Measurements from ENCODE around the gene CHRNA7. TPM values are rescaled to one million over a fixed set of nuclear protein-coding genes. Genes with fewer than 3 reads are reported as not detected.

CHRNA7 gene
- total RNA-seq, 1 experiment from 2014 or later, result 4.4 TPM

GRCh38 chr15:32007355-32007960 lies 22.9 kb upstream of the CHRNA7 start:
- Mint-ChIP-seq H3K36me3 (ENCODE audit: insufficient read depth in 1 of 3, low read depth in 3 of 3) (no peaks in the 10 kb centered on the region), H3K4me3 (no peak overlapping the region), H3K9me3 (no peaks in the 10 kb centered on the region; a peak in 1 of 5 replicates), H3K27me3 (ENCODE audit: low read depth) (peaks cover 2% of the 10 kb centered on the region), H3K4me1 (no peaks in the 10 kb centered on the region), H3K27ac (no peak overlapping the region; a peak in 1 of 7 replicates)
- H2BK20ac ChIP-seq (ENCODE audit: low read depth, low read length, poor library complexity, severe bottlenecking), result no peak overlapping the region
- no peak overlapping the region for H3K9ac ChIP-seq (ENCODE audit: extremely low read depth, insufficient read length, low read length)
- no peak for DNase-seq
- H3K4ac ChIP-seq (ENCODE audit: low read depth, low read length), result no peak overlapping the region
- H3K4me1 ChIP-seq (ENCODE audit: insufficient read depth, low read length), result no peaks in the 10 kb centered on the region
- H3K27me3 ChIP-seq (ENCODE audit: insufficient read depth, low read length), result no peaks in the 10 kb centered on the region
- H2AFZ ChIP-seq (ENCODE audit: low read length), result no peak overlapping the region
- H3K79me1 ChIP-seq (ENCODE audit: insufficient read depth, low read depth, low read length, poor library complexity, severe bottlenecking), result no peaks in the 10 kb centered on the region
- no peak overlapping the region for H2BK120ac ChIP-seq (ENCODE audit: low read depth, low read length, poor library complexity, severe bottlenecking)
- H3K79me2 ChIP-seq (ENCODE audit: insufficient read depth, low read length), result no peaks in the 10 kb centered on the region
- no peak overlapping the region for H2AK5ac ChIP-seq (ENCODE audit: insufficient read length, low read length)
- no peak overlapping the region for H4K8ac ChIP-seq (replicated peaks; ENCODE audit: insufficient read length, low read depth, low read length)
- H3K9me3 ChIP-seq (ENCODE audit: control insufficient read depth, low read depth, low read length), result no peaks in the 10 kb centered on the region
- H3K4me2 ChIP-seq (ENCODE audit: insufficient read depth, insufficient read length, low read length), result no peak overlapping the region
- H3K56ac ChIP-seq (ENCODE audit: insufficient read length, low read depth, low read length), result no peak overlapping the region
- no peaks in the 10 kb centered on the region for H4K20me1 ChIP-seq (ENCODE audit: control insufficient read depth, insufficient read depth, insufficient read length)
- WGBS (ENCODE audit: extremely low coverage, insufficient read length, low lambda C conversion rate), result no CpG with 5 or more reads among the region's 6 CpGs
- H4K91ac ChIP-seq (ENCODE audit: insufficient read length, low read depth, low read length), result no peak overlapping the region
- H2BK5ac ChIP-seq (ENCODE audit: insufficient read length, low read length), result no peak overlapping the region
- no peak overlapping the region for H3K27ac ChIP-seq (ENCODE audit: insufficient read length, low read depth, low read length)
- H3K23me2 ChIP-seq (ENCODE audit: insufficient read length, low read depth, low read length, poor library complexity, severe bottlenecking), result no peaks in the 10 kb centered on the region
- no peak overlapping the region for H3T11ph ChIP-seq (ENCODE audit: low read length)
- H3K23ac ChIP-seq (ENCODE audit: insufficient read length, low read depth, low read length), result no peak overlapping the region
- H2BK12ac ChIP-seq (ENCODE audit: insufficient read length, low read depth, low read length), result no peak overlapping the region
- H4K5ac ChIP-seq (ENCODE audit: insufficient read length, low read depth, low read length), result no peak overlapping the region
- no peak overlapping the region for H2BK15ac ChIP-seq (ENCODE audit: low read depth, low read length)
- TF ChIP-seq CTCF (conservative IDR thresholded peaks at IDR 0.05), result no peak
- H3K18ac ChIP-seq (ENCODE audit: insufficient read length, low read depth, low read length), result no peak overlapping the region
- H3K14ac ChIP-seq (ENCODE audit: insufficient read depth, low read length), result no peak overlapping the region
